ENCODE results near the gene ZNF678.
"Not testable (repeated sequence)": the region's sequence is repeated elsewhere in the genome, so short reads cannot be mapped to it uniquely, and the experiment has no call there.

ZNF678 gene

GRCh38 chr1:227556288-227556687 is 7.1 kb upstream of the ZNF678 start:
- DNase-seq: no peak

GRCh38 chr1:227557962-227558725 is 5.2 kb upstream of the ZNF678 start:
- DNase-seq: no peak

- no peak for DNase-seq
Measured at GRCh38 chr1:227558732-227559262, 4.6 kb upstream of the ZNF678 start.

- no peak for DNase-seq
Measured at GRCh38 chr1:227559499-227559898, 3.9 kb upstream of the ZNF678 start.

GRCh38 chr1:227559926-227560325 is 3.4 kb upstream of the ZNF678 start:
- DNase-seq: no peak

- no peak for DNase-seq
Measured at GRCh38 chr1:227560393-227561173, 2.8 kb upstream of the ZNF678 start.

GRCh38 chr1:227561241-227561907 is 2.0 kb upstream of the ZNF678 start:
- DNase-seq: no peak

GRCh38 chr1:227562037-227562436 is 1.3 kb upstream of the ZNF678 start:
- DNase-seq: no peak

GRCh38 chr1:227562933-227563323 is 428 bp upstream of the ZNF678 start:
- DNase-seq: no peak

GRCh38 chr1:227567256-227567655 is 3.9 kb downstream of the ZNF678 start:
- DNase-seq: no peak

- no peak for DNase-seq
Measured at GRCh38 chr1:227568593-227568992, 5.2 kb downstream of the ZNF678 start.

GRCh38 chr1:227572752-227573151 is 9.4 kb downstream of the ZNF678 start:
- DNase-seq: no peak

- no peak for DNase-seq
Measured at GRCh38 chr1:227574926-227575325, 11.6 kb downstream of the ZNF678 start.

- DNase-seq: no peak
Measured at GRCh38 chr1:227576189-227576588, 12.8 kb downstream of the ZNF678 start.

- no peak for DNase-seq
Measured at GRCh38 chr1:227577500-227577899, 14.1 kb downstream of the ZNF678 start.

GRCh38 chr1:227583354-227583753 is 20.0 kb downstream of the ZNF678 start:
- DNase-seq: no peak

GRCh38 chr1:227586733-227587132 is 23.4 kb downstream of the ZNF678 start:
- no peak for DNase-seq

- DNase-seq: no peak
Measured at GRCh38 chr1:227587968-227588367, 24.6 kb downstream of the ZNF678 start.

- not testable (repeated sequence) for DNase-seq
Measured at GRCh38 chr1:227588769-227589168, 25.4 kb downstream of the ZNF678 start.

GRCh38 chr1:227589777-227590176 is 26.4 kb downstream of the ZNF678 start:
- not testable (repeated sequence) for DNase-seq

GRCh38 chr1:227596222-227596621 is 32.9 kb downstream of the ZNF678 start:
- DNase-seq: peak; percentile 75

GRCh38 chr1:227603327-227603726 is 40.0 kb downstream of the ZNF678 start:
- DNase-seq: no peak

GRCh38 chr1:227604446-227604845 is 41.1 kb downstream of the ZNF678 start:
- DNase-seq: no peak

Data from OCI-M1 (cell line).